Hepatocyte (in vitro differentiated cells): ENCODE data around the gene MYADML2. TPM values are rescaled to one million over a fixed set of nuclear protein-coding genes. Genes with fewer than 3 reads are reported as not detected.

Experiments
- DNase-seq: peaks from one replicate; pipeline ENCODE4 v3.0.0-alpha.2; 2016; ENCODE audit warnings: low spot score
- H2AFZ ChIP-seq: fragments of 200-600 bp; sonication (generic); 2 replicates; pipeline ENCODE4 v1.6.0; 2016; ENCODE audit warnings: antibody characterized with exemption, mild to moderate bottlenecking
- H3K27ac ChIP-seq: fragments of 200-600 bp; sonication (generic); 2 replicates; pipeline ENCODE4 v1.5.1; 2016; ENCODE audit warnings: mild to moderate bottlenecking
- H3K27me3 ChIP-seq: fragments of 200-600 bp; sonication (generic); 2 replicates; pipeline ENCODE4 v1.6.1; 2016
- H3K36me3 ChIP-seq: fragments of 200-600 bp; sonication (generic); replicated peaks from 2 replicates; pipeline ENCODE4 v1.5.1; 2016; ENCODE audit warnings: low read depth; ENCODE audit not compliant: insufficient read depth
- H3K4me1 ChIP-seq: fragments of 200-600 bp; sonication (generic); 2 replicates; pipeline ENCODE4 v1.5.1; 2016; ENCODE audit warnings: mild to moderate bottlenecking, moderate library complexity; ENCODE audit not compliant: insufficient read depth
- H3K4me2 ChIP-seq: fragments of 200-600 bp; sonication (generic); 2 replicates; pipeline ENCODE4 v1.6.0; 2016
- H3K4me3 ChIP-seq: fragments of 200-600 bp; sonication (generic); 2 replicates; pipeline ENCODE4 v1.5.1; 2016; ENCODE audit warnings: mild to moderate bottlenecking
- H3K79me2 ChIP-seq: fragments of 200-600 bp; sonication (generic); 2 replicates; pipeline ENCODE4 v1.6.0; 2017; ENCODE audit warnings: mild to moderate bottlenecking
- H3K9me2 ChIP-seq: fragments of 200-600 bp; sonication (generic); replicated peaks from 2 replicates; pipeline ENCODE4 v1.6.0; 2017; ENCODE audit warnings: mild to moderate bottlenecking; ENCODE audit not compliant: insufficient read depth
- H3K9me3 ChIP-seq: fragments of 200-600 bp; sonication (generic); 2 replicates; pipeline ENCODE4 v1.5.1; 2016; ENCODE audit warnings: low read depth, mild to moderate bottlenecking
- H4K20me1 ChIP-seq: fragments of 200-600 bp; sonication (generic); 2 replicates; pipeline ENCODE4 v1.6.0; 2016; ENCODE audit warnings: mild to moderate bottlenecking; ENCODE audit not compliant: insufficient read depth, poor library complexity, severe bottlenecking
- EZH2 ChIP-seq: fragments of 200-600 bp; sonication (generic); IDR thresholded peaks from 2 replicates; pipeline ENCODE4 v1.6.1; 2016; ENCODE audit warnings: antibody characterized with exemption, mild to moderate bottlenecking, borderline replicate concordance
- EZH2phosphoT487 ChIP-seq: fragments of 200-600 bp; sonication (generic); IDR thresholded peaks from one replicate; pipeline ENCODE4 v1.6.1; 2018; ENCODE audit warnings: antibody characterized with exemption, mild to moderate bottlenecking, low read depth, moderate library complexity; ENCODE audit not compliant: unreplicated experiment, severe bottlenecking
- WGBS: methylation state at CpG from one replicate; pipeline ENCODE4 v1.1.6; 2016; ENCODE audit warnings: low lambda C conversion rate; ENCODE audit errors: missing lambda C conversion rate; 5-methylcytosine and 5-hydroxymethylcytosine counted together
- polyA plus RNA-seq: library from polyadenylated mRNA; unstranded; fragments of >200 nt; fragmentation: Nextera tagmentation; extraction: Ambion mirVana; gene quantifications from 2 replicates; pipeline ENCODE4 v1.2.1, GENCODE V29; 2016
- total RNA-seq: library from RNA; depleted of rRNA; stranded (reverse); fragments of >200 nt; gene quantifications from 2 replicates; pipeline ENCODE4 v1.2.3, GENCODE V29; 2014
- TF ChIP-seq, protein P1 (sequence below): fragments of 200-600 bp; sonication (generic); IDR thresholded peaks from 2 replicates; pipeline ENCODE4 v1.5.1; 2016; ENCODE audit warnings: antibody characterized with exemption, mild to moderate bottlenecking; ENCODE audit not compliant: poor library complexity

The MYADML2 gene
- total and polyA plus RNA-seq, 2 experiments from 2014 or later = 0.06 TPM; not detected in 1

- Histone ChIP-seq H3K27ac (no peak overlapping the region), H2AFZ (no peak overlapping the region), H3K4me1 (peaks cover 11% of the 10 kb centered on the region), H3K79me2 (no peaks in the 10 kb centered on the region), H3K27me3 (no peaks in the 10 kb centered on the region), H4K20me1 (peaks cover 3% of the 10 kb centered on the region), H3K4me2 (no peak overlapping the region), H3K9me3 (no peaks in the 10 kb centered on the region), H3K4me3 (no peak overlapping the region), H3K9me2 (no peaks in the 10 kb centered on the region), H3K36me3 (no peaks in the 10 kb centered on the region)
- 94% methylated on average over 9 of the region's 9 CpGs for WGBS
- DNase-seq = no peak
- TF ChIP-seq, protein P1, sequence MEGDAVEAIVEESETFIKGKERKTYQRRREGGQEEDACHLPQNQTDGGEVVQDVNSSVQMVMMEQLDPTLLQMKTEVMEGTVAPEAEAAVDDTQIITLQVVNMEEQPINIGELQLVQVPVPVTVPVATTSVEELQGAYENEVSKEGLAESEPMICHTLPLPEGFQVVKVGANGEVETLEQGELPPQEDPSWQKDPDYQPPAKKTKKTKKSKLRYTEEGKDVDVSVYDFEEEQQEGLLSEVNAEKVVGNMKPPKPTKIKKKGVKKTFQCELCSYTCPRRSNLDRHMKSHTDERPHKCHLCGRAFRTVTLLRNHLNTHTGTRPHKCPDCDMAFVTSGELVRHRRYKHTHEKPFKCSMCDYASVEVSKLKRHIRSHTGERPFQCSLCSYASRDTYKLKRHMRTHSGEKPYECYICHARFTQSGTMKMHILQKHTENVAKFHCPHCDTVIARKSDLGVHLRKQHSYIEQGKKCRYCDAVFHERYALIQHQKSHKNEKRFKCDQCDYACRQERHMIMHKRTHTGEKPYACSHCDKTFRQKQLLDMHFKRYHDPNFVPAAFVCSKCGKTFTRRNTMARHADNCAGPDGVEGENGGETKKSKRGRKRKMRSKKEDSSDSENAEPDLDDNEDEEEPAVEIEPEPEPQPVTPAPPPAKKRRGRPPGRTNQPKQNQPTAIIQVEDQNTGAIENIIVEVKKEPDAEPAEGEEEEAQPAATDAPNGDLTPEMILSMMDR = no peak
- TF ChIP-seq EZH2phosphoT487 (no peak), EZH2 (no peak)
These were observed 48.1 kb downstream of the MYADML2 start for GRCh38 chr17:81898885-81899284.

- Histone ChIP-seq H3K4me2 (no peak overlapping the region), H3K27ac (no peak overlapping the region), H3K4me1 (peaks cover 11% of the 10 kb centered on the region), H4K20me1 (peaks cover 3% of the 10 kb centered on the region), H3K36me3 (no peaks in the 10 kb centered on the region), H3K79me2 (peaks cover 3% of the 10 kb centered on the region), H3K4me3 (no peak overlapping the region), H3K9me2 (no peaks in the 10 kb centered on the region), H2AFZ (no peak overlapping the region), H3K9me3 (no peaks in the 10 kb centered on the region), H3K27me3 (no peaks in the 10 kb centered on the region)
- TF ChIP-seq, protein P1 = no peak
- no peak for TF ChIP-seq EZH2
- no peak for TF ChIP-seq EZH2phosphoT487
- no peak for DNase-seq
- WGBS = 83% methylated on average over 19 of the region's 19 CpGs
These were observed 48.8 kb downstream of the MYADML2 start for GRCh38 chr17:81898029-81898866.

- 92% methylated on average over 11 of the region's 11 CpGs for WGBS
- Histone ChIP-seq H3K27me3 (no peaks in the 10 kb centered on the region), H4K20me1 (no peaks in the 10 kb centered on the region), H3K4me2 (no peak overlapping the region), H3K36me3 (no peaks in the 10 kb centered on the region), H2AFZ (no peak overlapping the region), H3K79me2 (peaks cover 22% of the 10 kb centered on the region), H3K4me3 (no peak overlapping the region), H3K9me2 (no peaks in the 10 kb centered on the region), H3K9me3 (no peaks in the 10 kb centered on the region), H3K4me1 (peaks cover 1% of the 10 kb centered on the region), H3K27ac (no peak overlapping the region)
- TF ChIP-seq, protein P1 = no peak
- TF ChIP-seq EZH2phosphoT487 (no peak), EZH2 (no peak)
- DNase-seq = no peak
These were observed 51.6 kb downstream of the MYADML2 start for GRCh38 chr17:81895400-81895799.
